ENCODE measurements around the gene CKMT1B. TPM values are rescaled to one million over a fixed set of nuclear protein-coding genes. Genes with fewer than 3 reads are reported as not detected.
"Not testable (repeated sequence)": the region's sequence is repeated elsewhere in the genome, so short reads cannot be mapped to it uniquely, and the experiment has no call there.

CKMT1B gene
- total and polyA plus RNA-seq, 9 of the 15 experiments (the other 6 are each of a cell fraction or from before 2014, with no cell fraction given): 3.2 to 10.6 (median 5.0) TPM

- DNase-seq (ENCODE audit: extremely low read depth in 1 of 4, low spot score in 3 of 4); H3K4me1 ChIP-seq (replicated peaks in 1 of 2; ENCODE audit: control insufficient read depth in 2 of 2, insufficient read depth in 2 of 2, low read length in 2 of 2); FAIRE-seq; H3K9me1 ChIP-seq (ENCODE audit: control insufficient read depth, insufficient read depth, low read length); BruUV-seq (replicated peaks); H2AFZ ChIP-seq (ENCODE audit: low read depth, low read length); H3K27me3 ChIP-seq (ENCODE audit: control insufficient read depth in 2 of 2, insufficient read depth in 2 of 2, low read length in 2 of 2); intact Hi-C loops (cut with micrococcal nuclease); H3K27ac ChIP-seq (ENCODE audit: extremely low read depth, low read depth, low read length); H3K9me3 ChIP-seq (replicated peaks; ENCODE audit: control insufficient read depth, insufficient read depth, low read depth, low read length); H4K20me1 ChIP-seq (replicated peaks; ENCODE audit: control insufficient read depth, insufficient read depth, low read length); H3K4me2 ChIP-seq (ENCODE audit: insufficient read depth, low read length); ATAC-seq; H3K9ac ChIP-seq (ENCODE audit: insufficient read depth in 1 of 2, low read depth in 2 of 2, low read length in 2 of 2); POLR2A ChIA-PET; H3K79me2 ChIP-seq (ENCODE audit: control insufficient read depth, insufficient read depth, low read length); H3K36me3 ChIP-seq (ENCODE audit: control insufficient read depth, insufficient read depth, low read length); CTCF ChIA-PET (ENCODE audit: low intra/inter-chr PET ratio); in situ Hi-C loops (cut with MboI); H3K4me3 ChIP-seq: not testable (repeated sequence)
- 80% methylated on average over 1 of the region's 3 CpGs for WGBS (ENCODE audit: insufficient coverage, low coverage, missing lambda C conversion rate)
These were observed 31.1 kb upstream of the CKMT1B start for GRCh38 chr15:43562753-43563152.

- BruUV-seq (replicated peaks); H3K4me2 ChIP-seq (ENCODE audit: insufficient read depth, low read length); H3K27ac ChIP-seq (ENCODE audit: extremely low read depth, low read depth, low read length); intact Hi-C loops (cut with micrococcal nuclease); H3K9ac ChIP-seq (ENCODE audit: insufficient read depth in 1 of 2, low read depth in 2 of 2, low read length in 2 of 2); H3K27me3 ChIP-seq (ENCODE audit: control insufficient read depth in 2 of 2, insufficient read depth in 2 of 2, low read length in 2 of 2); H2AFZ ChIP-seq (ENCODE audit: low read depth, low read length); FAIRE-seq; H4K20me1 ChIP-seq (replicated peaks; ENCODE audit: control insufficient read depth, insufficient read depth, low read length); in situ Hi-C loops (cut with MboI); ATAC-seq; CTCF ChIA-PET (ENCODE audit: low intra/inter-chr PET ratio); DNase-seq (ENCODE audit: extremely low read depth in 1 of 4, low spot score in 3 of 4); H3K36me3 ChIP-seq (ENCODE audit: control insufficient read depth, insufficient read depth, low read length); POLR2A ChIA-PET; H3K79me2 ChIP-seq (ENCODE audit: control insufficient read depth, insufficient read depth, low read length); H3K9me3 ChIP-seq (replicated peaks; ENCODE audit: control insufficient read depth, insufficient read depth, low read depth, low read length); H3K4me3 ChIP-seq; H3K9me1 ChIP-seq (ENCODE audit: control insufficient read depth, insufficient read depth, low read length); H3K4me1 ChIP-seq (replicated peaks in 1 of 2; ENCODE audit: control insufficient read depth in 2 of 2, insufficient read depth in 2 of 2, low read length in 2 of 2): not testable (repeated sequence)
- WGBS (ENCODE audit: insufficient coverage, low coverage, missing lambda C conversion rate): no CpG with 5 or more reads among the region's 8 CpGs
These were observed 30.0 kb upstream of the CKMT1B start for GRCh38 chr15:43563793-43564192.

DNA sequence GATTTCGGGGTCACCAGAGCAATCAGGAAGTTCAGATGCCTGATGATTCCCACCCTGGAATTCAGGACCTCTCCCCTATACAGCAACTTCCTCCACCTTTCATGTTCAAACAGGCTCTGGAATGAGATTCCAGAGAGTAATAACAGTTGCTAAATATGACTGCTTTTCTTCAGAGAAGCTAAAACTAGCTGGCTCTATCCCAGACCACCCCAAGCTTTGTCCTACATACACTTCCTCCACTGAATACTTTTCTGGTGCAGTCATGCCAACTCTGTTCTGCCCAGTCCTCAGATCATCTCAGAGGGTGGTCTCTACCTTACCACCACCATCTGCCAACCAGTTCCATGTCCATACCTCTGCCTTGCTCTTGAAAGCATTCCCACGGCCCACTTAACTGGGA lies 27.2 kb upstream of the CKMT1B start:
- H3K36me3 ChIP-seq (ENCODE audit: control insufficient read depth, insufficient read depth, low read length); H2AFZ ChIP-seq (ENCODE audit: low read depth, low read length); H3K9me1 ChIP-seq (ENCODE audit: control insufficient read depth, insufficient read depth, low read length); ATAC-seq; H3K4me3 ChIP-seq; H3K79me2 ChIP-seq (ENCODE audit: control insufficient read depth, insufficient read depth, low read length); CTCF ChIA-PET (ENCODE audit: low intra/inter-chr PET ratio); intact Hi-C loops (cut with micrococcal nuclease); in situ Hi-C loops (cut with MboI); BruUV-seq (replicated peaks); POLR2A ChIA-PET; DNase-seq (ENCODE audit: extremely low read depth in 1 of 4, low spot score in 3 of 4); FAIRE-seq; H3K4me1 ChIP-seq (replicated peaks in 1 of 2; ENCODE audit: control insufficient read depth in 2 of 2, insufficient read depth in 2 of 2, low read length in 2 of 2); H3K9me3 ChIP-seq (replicated peaks; ENCODE audit: control insufficient read depth, insufficient read depth, low read depth, low read length); H4K20me1 ChIP-seq (replicated peaks; ENCODE audit: control insufficient read depth, insufficient read depth, low read length); H3K27me3 ChIP-seq (ENCODE audit: control insufficient read depth in 2 of 2, insufficient read depth in 2 of 2, low read length in 2 of 2); H3K27ac ChIP-seq (ENCODE audit: extremely low read depth, low read depth, low read length); H3K9ac ChIP-seq (ENCODE audit: insufficient read depth in 1 of 2, low read depth in 2 of 2, low read length in 2 of 2); H3K4me2 ChIP-seq (ENCODE audit: insufficient read depth, low read length): not testable (repeated sequence)
- WGBS (ENCODE audit: insufficient coverage, low coverage, missing lambda C conversion rate): no CpG with 5 or more reads among the region's 2 CpGs

- CTCF ChIA-PET (ENCODE audit: low intra/inter-chr PET ratio); FAIRE-seq; BruUV-seq (replicated peaks); H2AFZ ChIP-seq (ENCODE audit: low read depth, low read length); H4K20me1 ChIP-seq (replicated peaks; ENCODE audit: control insufficient read depth, insufficient read depth, low read length); POLR2A ChIA-PET; H3K9ac ChIP-seq (ENCODE audit: insufficient read depth in 1 of 2, low read depth in 2 of 2, low read length in 2 of 2); H3K9me1 ChIP-seq (ENCODE audit: control insufficient read depth, insufficient read depth, low read length); intact Hi-C loops (cut with micrococcal nuclease); DNase-seq (ENCODE audit: extremely low read depth in 1 of 4, low spot score in 3 of 4); H3K36me3 ChIP-seq (ENCODE audit: control insufficient read depth, insufficient read depth, low read length); H3K9me3 ChIP-seq (replicated peaks; ENCODE audit: control insufficient read depth, insufficient read depth, low read depth, low read length); H3K4me1 ChIP-seq (replicated peaks in 1 of 2; ENCODE audit: control insufficient read depth in 2 of 2, insufficient read depth in 2 of 2, low read length in 2 of 2); H3K27me3 ChIP-seq (ENCODE audit: control insufficient read depth in 2 of 2, insufficient read depth in 2 of 2, low read length in 2 of 2); H3K4me3 ChIP-seq; H3K4me2 ChIP-seq (ENCODE audit: insufficient read depth, low read length); H3K79me2 ChIP-seq (ENCODE audit: control insufficient read depth, insufficient read depth, low read length); H3K27ac ChIP-seq (ENCODE audit: extremely low read depth, low read depth, low read length); ATAC-seq: not testable (repeated sequence)
- WGBS (ENCODE audit: insufficient coverage, low coverage, missing lambda C conversion rate): no CpG with 5 or more reads among the region's 1 CpG
- in situ Hi-C loops (cut with MboI): loop anchor here (25.0 kb wide), 1 partner anchor 137 kb away; no protein-coding TSS in a partner anchor
These were observed 19.2 kb upstream of the CKMT1B start for GRCh38 chr15:43574607-43575006.
